ENCODE data around the gene MYCBPAP.
"Not testable (repeated sequence)": the region's sequence is repeated elsewhere in the genome, so short reads cannot be mapped to it uniquely, and the experiment has no call there.

MYCBPAP gene

DNA sequence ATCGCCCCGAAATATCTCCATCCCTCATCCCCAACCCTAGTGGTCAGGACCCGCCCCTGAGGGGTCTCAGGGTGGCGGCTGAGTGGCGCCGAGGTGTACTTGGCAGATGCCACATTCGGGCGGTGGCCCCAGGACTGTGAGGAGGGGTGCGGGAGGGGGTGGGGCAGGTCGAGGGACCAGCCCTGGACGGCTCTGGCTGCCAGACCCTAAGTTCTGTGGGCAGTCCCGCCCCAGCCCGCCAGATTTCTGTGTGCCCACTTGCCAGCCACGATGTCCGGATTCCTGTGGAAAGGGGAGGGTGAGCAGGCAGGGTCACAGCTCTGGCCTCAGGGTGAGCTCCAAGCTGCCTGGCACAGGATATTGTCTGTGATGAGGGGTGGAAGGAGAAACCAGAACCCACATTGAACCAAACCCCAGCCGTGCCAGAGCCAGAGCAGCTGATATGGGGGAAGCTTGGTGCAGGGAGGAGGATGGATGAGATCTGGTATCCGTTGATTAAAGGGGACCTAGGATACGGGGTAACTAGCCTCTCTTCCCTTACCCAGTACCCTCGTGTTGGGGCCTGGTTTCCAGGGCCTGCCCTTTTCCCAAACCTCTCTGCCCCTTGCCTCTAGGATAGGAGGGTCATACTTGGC is 38.5 kb upstream of the MYCBPAP start:
- H3K4me1 ChIP-seq: peaks cover 0 to 28% (median 14%) of the 10 kb centered on the region in 4 donors
- H3K27me3 ChIP-seq: peaks cover 0 to 34% of the 10 kb centered on the region in 2 donors
- H3K9me3 ChIP-seq: no peaks in the 10 kb centered on the region
- no peak overlapping the region for H3K27ac ChIP-seq
- intact Hi-C loops (cut with DNase I; ENCODE audit: low total_unique reads): loop anchor here (10.0 kb wide), 1 partner anchor 105 kb away; no protein-coding TSS in a partner anchor
- no peak for DNase-seq
- H3K36me3 ChIP-seq: peaks cover 0 to 42% (median 13%) of the 10 kb centered on the region in 3 donors
- no peak overlapping the region for H3K4me3 ChIP-seq
- TF ChIP-seq, protein P1, sequence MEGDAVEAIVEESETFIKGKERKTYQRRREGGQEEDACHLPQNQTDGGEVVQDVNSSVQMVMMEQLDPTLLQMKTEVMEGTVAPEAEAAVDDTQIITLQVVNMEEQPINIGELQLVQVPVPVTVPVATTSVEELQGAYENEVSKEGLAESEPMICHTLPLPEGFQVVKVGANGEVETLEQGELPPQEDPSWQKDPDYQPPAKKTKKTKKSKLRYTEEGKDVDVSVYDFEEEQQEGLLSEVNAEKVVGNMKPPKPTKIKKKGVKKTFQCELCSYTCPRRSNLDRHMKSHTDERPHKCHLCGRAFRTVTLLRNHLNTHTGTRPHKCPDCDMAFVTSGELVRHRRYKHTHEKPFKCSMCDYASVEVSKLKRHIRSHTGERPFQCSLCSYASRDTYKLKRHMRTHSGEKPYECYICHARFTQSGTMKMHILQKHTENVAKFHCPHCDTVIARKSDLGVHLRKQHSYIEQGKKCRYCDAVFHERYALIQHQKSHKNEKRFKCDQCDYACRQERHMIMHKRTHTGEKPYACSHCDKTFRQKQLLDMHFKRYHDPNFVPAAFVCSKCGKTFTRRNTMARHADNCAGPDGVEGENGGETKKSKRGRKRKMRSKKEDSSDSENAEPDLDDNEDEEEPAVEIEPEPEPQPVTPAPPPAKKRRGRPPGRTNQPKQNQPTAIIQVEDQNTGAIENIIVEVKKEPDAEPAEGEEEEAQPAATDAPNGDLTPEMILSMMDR (IDR thresholded peaks at IDR 0.05): no peak

DNA sequence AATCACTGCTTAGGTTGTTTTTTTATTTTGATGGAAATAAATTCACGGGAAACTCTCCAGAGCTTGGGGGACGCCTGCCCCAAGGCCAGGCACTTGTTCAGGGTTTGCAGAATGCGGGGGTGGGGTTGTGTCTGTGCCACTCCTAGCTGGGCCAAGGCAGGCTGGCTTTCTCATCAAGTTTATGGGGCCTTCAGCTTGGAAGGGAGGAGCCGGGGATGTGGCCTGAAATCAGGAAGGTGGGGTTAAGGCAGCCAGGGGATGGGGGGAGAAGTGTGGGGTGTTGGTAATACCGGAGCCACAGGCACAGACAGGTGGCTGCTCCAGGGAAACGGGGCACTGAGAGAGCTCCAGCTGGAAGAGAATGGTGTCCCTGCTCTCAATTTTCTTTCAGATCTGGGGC is 37.8 kb upstream of the MYCBPAP start:
- Histone ChIP-seq H3K27me3 (peaks cover 0 to 34% of the 10 kb centered on the region in 2 donors), H3K4me1 (peaks cover 0 to 28% (median 14%) of the 10 kb centered on the region in 4 donors), H3K36me3 (peaks cover 0 to 38% (median 14%) of the 10 kb centered on the region in 3 donors), H3K9me3 (no peaks in the 10 kb centered on the region), H3K4me3 (no peak overlapping the region), H3K27ac (no peak overlapping the region)
- DNase-seq: no peak
- intact Hi-C loops (cut with DNase I; ENCODE audit: low total_unique reads): loop anchor here (10.0 kb wide), 1 partner anchor 106 kb away; no protein-coding TSS in a partner anchor
- TF ChIP-seq, protein P1 (IDR thresholded peaks at IDR 0.05): no peak

GRCh38 chr17:50471009-50471905 is 37.0 kb upstream of the MYCBPAP start:
- H3K4me3 ChIP-seq: no peak overlapping the region
- H3K4me1 ChIP-seq: peaks cover 0 to 28% (median 14%) of the 10 kb centered on the region in 4 donors
- TF ChIP-seq, protein P1 (IDR thresholded peaks at IDR 0.05): no peak
- intact Hi-C loops (cut with DNase I; ENCODE audit: low total_unique reads): loop anchor here (10.0 kb wide), 1 partner anchor 106 kb away; no protein-coding TSS in a partner anchor
- no peak for DNase-seq
- H3K27me3 ChIP-seq: peaks cover 0 to 36% of the 10 kb centered on the region in 2 donors
- H3K36me3 ChIP-seq: peaks cover 0 to 36% (median 14%) of the 10 kb centered on the region in 3 donors
- no peak overlapping the region for H3K27ac ChIP-seq
- no peaks in the 10 kb centered on the region for H3K9me3 ChIP-seq

DNA sequence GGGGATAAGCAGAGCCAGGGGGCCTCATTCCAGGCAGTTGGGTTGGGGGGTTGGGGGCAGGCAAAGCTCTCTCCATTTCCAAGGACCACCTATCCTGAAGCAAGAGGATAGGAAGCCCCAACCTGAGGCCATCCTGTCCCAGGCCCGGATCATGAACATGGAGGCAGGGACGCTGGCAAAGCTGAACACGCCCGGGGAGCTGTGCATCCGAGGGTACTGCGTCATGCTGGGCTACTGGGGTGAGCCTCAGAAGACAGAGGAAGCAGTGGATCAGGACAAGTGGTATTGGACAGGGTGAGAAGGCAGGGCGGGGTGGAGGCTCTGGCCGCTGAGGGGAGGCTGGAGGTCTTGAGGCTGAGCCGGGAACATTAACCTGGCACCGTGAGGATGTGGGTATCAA is 36.0 kb upstream of the MYCBPAP start:
- peaks cover 0 to 31% of the 10 kb centered on the region in 2 donors for H3K27me3 ChIP-seq
- H3K36me3 ChIP-seq: peaks cover 0 to 36% (median 14%) of the 10 kb centered on the region in 3 donors
- intact Hi-C loops (cut with DNase I; ENCODE audit: low total_unique reads): loop anchor here (10.0 kb wide), 1 partner anchor 107 kb away; no protein-coding TSS in a partner anchor
- TF ChIP-seq, protein P1 (IDR thresholded peaks at IDR 0.05): no peak
- no peak overlapping the region for H3K4me3 ChIP-seq
- no peaks in the 10 kb centered on the region for H3K9me3 ChIP-seq
- no peak overlapping the region for H3K27ac ChIP-seq
- H3K4me1 ChIP-seq: peaks cover 0 to 28% (median 14%) of the 10 kb centered on the region in 4 donors
- DNase-seq: no peak

DNA sequence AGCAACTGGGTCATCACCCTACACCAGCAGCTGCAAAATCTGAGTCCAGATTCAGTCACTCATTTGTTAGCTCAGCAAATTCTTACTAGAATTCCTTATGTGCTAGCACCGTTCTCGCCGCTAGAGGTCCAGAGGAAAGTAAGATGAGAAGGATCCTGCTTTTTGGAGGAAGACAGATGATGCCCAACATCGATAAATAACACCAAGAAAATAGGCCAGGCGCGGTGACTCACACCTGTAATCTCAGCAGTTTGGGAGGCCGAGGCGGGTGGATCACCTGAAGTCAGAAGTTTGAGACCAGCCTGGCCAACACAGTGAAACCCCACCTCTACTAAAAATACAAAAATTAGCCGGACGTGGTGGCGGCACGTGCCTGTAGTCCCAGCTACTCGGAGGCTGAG is 35.5 kb upstream of the MYCBPAP start:
- H3K27ac ChIP-seq, DNase-seq, H3K4me3 ChIP-seq, H3K9me3 ChIP-seq: not testable (repeated sequence)
- peaks cover 0 to 28% (median 14%) of the 10 kb centered on the region in 4 donors for H3K4me1 ChIP-seq
- intact Hi-C loops (cut with DNase I; ENCODE audit: low total_unique reads): loop anchor here (10.0 kb wide), 1 partner anchor 108 kb away; no protein-coding TSS in a partner anchor
- peaks cover 0 to 36% (median 14%) of the 10 kb centered on the region in 3 donors for H3K36me3 ChIP-seq
- peaks cover 0 to 26% of the 10 kb centered on the region in 2 donors for H3K27me3 ChIP-seq

Measured in tibial artery (tissue), 4 donors.